Lung microvascular endothelial cell (primary cell): ENCODE data around the gene SSPN. TPM values are rescaled to one million over a fixed set of nuclear protein-coding genes. Genes with fewer than 3 reads are reported as not detected.

Experiments used
- DNase-seq, 2 donors: peaks; one replicate each; pipeline versions ENCODE4 v3.0.0 to v3.0.0-alpha.2; 2010; ENCODE audit warnings: low read depth in 2 of 2
- total RNA-seq: library from RNA; depleted of rRNA; stranded (reverse); fragments of >200 nt; gene quantifications from 2 replicates; pipeline ENCODE4 v1.2.1, GENCODE V29; 2014

The SSPN gene
- total RNA-seq, 1 donor from 2014 or later = 0.40 TPM

DNA sequence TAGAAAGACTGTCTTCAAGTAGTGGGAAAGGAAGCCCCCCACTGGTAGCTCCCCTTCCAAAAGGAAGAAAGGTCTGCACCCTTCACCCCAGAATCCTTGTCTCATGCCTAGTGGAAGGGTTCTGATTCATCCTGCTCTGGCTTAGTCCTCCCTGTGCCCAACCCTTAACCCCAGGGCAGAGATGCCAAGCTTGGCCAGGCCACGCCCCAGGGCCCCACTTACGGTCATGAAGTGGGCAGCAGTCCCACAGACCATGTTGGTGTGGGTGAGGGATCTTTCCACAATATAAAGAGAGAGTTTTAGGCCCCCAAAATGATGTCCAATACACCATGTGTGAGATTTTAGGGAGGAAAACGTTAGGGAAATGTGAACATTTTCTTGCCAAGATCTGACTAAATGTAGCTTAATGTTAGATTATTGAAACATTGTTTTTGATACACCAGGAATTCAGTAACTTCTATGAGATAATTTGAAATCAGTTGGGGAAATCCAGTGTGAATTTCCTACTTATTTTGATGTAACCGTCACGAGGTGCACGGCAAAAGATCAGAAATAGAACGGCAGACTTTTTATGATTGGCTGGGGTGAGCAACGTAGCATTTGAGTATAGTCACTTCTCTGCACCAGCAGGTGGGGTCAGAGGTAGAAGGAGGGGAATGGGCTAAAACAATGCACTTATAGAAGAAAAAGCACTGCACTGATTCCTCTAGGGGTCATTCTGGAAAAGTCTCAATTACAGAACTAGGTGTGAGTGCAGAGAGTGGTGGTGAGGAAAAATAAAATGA is 8.2 kb upstream of the SSPN start:
- DNase-seq = peak in 1 of 2 donors; percentile 12

- DNase-seq = peak in 1 of 2 donors; percentile 22
Observed at GRCh38 chr12:26188127-26188526, 7.2 kb upstream of the SSPN start.

GRCh38 chr12:26188641-26189040 is 6.7 kb upstream of the SSPN start:
- peak in 1 of 2 donors; percentile 5 for DNase-seq

DNA sequence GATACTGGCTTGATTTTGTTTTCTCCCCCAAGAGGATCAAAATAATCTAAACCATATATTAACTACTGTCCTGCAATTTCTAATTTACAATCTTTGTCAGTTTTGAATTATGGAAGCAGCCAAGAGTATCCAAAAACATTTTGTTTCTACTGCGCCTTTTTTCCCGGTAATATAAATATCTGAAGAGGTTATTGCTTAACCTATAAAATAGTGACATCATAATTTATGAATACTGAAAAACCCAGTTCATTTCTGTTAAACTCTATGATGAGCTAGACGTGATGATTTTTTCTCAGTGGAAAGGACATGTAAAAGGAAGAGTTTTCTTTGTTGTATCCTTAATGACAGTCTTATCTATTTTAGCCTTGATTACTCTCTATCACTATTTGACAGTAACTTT is 3.2 kb upstream of the SSPN start:
- DNase-seq = no peak

DNA sequence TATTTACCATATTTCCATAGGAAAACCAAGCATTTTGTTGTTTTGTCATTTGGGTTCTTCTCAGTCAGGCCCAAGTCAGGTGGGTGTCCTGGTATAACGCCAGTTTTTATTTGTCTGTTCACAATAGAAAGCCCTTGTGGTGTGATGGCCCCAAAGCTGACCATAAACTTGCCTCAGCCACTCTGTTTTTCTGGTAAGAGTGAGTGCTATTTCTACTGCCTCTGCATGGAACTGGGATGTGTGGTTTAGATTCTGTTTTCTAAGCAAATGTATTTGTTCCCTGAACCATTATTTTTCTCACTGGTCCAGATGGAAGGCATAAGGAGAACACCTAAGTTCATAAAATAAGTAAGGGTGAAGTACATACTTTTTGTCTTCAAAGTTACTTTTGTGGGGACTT is 1.8 kb upstream of the SSPN start:
- no peak for DNase-seq

DNA sequence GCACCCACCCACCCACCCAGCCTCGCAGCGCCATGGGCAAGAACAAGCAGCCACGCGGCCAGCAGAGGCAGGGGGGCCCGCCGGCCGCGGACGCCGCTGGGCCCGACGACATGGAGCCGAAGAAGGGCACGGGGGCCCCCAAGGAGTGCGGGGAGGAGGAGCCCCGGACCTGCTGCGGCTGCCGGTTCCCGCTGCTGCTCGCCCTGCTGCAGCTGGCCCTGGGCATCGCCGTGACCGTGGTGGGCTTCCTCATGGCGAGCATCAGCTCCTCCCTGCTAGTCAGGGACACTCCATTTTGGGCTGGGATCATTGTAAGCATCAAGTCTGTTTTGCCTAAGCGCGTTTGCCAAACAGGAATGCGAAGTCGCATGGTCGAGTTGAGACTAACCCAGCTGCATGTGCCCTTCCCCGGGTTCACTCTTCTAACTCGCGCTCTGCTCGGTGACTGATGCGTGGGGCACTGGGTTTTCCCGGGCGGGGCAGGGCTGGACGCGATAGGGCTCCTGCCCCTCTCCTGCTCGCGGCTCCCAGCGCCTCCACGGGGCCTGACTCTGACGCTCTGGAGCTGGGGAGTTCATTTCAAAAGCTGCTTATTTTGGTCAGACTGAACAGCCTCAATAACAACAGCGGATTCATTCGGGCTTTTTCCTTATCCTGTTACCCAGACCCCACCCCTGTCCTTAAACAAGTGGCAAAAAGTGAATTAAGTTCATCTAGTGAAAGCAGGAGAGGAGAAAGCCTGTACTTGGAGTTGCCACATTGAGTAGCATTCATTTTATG is 458 bp downstream of the SSPN start:
- DNase-seq = peak; percentile 34 to 49

GRCh38 chr12:26196421-26196716 is 996 bp downstream of the SSPN start:
- peak in 1 of 2 donors; percentile 7 for DNase-seq

GRCh38 chr12:26197832-26198231 is 2.5 kb downstream of the SSPN start:
- no peak for DNase-seq

- DNase-seq = peak in 1 of 2 donors; percentile 16
Observed at GRCh38 chr12:26198742-26199141, 3.4 kb downstream of the SSPN start.

DNA sequence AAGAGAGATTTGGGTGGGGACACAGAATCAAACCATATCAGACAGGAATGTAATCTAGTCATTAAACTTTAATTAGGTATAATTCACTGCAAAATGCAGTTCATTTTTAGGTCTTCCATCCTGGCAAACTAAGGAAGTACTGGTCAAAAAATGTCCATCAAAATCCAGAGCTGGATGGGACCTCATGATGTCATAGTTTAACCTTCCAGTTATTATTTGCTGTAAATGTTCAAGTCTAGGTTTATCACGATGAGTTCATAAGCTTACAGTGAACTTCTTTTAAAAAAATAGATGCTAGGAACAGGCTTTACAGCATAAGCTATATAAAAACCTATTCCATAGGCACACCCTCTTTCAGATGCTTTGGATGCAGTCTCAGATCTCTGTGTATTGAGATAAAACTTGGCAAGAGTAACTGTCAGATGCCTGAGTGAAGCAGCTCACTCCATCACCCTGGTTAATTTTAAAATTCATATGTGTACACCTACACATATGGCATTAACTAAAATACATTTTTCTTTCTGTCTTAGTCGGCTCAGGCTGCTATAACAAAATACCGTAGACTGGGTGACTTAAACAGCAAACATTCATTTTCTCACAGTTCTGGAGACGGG is 7.9 kb downstream of the SSPN start:
- DNase-seq = no peak

GRCh38 chr12:26204612-26205289 is 9.4 kb downstream of the SSPN start:
- DNase-seq = peak in 1 of 2 donors; percentile 32

- DNase-seq = no peak
Observed at GRCh38 chr12:26205298-26205697, 9.9 kb downstream of the SSPN start.

DNA sequence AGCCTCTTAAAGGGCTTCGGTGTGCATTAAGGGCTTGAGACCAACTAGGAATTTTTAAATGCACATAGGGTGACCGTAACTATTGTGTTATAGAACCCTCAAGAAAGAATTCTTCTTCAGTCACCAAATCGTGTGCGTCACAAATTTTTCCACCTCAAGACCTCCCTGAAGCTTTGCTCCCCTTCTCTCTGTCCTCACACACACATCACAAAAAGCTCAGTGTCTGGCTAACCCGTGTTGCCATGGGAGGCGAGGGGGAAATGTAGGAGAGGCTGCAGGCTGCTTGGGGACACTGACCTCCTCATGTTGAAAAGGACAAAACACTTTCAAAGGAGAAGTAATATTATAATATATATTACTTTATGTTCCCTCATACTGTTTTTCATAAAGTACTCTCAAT is 10.6 kb downstream of the SSPN start:
- DNase-seq = no peak

GRCh38 chr12:26211331-26211730 is 16.0 kb downstream of the SSPN start:
- DNase-seq = no peak

- DNase-seq = no peak
Observed at GRCh38 chr12:26212396-26212795, 17.0 kb downstream of the SSPN start.

GRCh38 chr12:26212988-26213387 is 17.6 kb downstream of the SSPN start:
- DNase-seq = no peak

DNA sequence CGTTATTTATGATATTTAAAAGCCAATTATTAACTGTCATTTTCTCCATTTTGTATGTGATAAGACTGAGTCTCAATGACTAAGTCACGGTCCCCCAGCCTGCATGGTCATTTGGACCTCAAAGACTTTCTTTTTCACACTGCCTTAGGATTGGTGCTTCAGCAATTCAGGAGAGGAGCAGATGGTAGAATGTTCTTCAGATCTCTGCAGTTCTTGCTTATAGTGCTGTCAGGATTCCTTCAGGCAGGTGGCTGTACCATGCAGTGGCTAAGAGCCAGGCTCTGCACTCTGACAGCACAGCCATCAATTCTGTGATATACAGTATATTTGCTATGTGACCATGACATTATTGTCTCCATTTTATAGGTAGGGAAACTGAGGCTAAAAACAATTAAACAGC is 18.7 kb downstream of the SSPN start:
- no peak for DNase-seq

DNA sequence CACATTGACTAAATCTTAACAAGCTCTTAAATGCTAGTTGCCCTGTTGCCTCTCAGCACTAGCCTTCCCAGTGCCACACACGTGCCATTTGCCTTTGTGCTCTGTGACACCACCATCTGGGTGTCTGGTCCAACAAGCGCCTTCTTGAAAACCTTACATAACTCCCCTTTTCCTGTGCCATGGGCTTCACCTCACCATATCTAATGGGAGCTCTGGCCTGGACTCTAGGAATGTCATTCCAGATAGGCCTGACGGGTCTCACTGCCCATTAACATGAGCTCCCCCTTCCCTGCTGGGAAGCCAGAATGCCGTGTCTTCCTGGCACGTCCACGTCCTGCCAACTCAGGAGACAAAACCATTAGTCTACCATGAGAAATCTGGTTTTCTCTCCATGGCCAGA is 24.4 kb downstream of the SSPN start:
- DNase-seq = no peak

DNA sequence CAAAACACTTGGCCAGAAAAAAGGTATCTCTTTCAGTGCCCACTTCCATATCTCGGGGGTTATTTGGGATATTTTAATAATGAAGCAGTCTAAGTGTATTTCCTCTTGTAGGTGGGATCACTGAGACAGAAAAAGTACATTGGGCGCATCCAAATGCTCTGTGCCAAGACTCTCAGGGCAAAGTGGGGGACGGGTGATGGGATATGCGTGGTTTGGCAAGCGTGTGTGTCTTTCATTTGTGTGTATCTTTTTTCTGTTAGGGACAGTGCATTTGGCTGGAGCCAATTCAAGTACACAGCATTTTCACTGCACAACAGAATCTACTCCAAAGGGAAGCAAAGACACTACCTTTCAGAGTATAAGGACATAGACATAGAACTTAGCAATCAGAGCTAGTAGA is 29.3 kb downstream of the SSPN start:
- DNase-seq = no peak

- DNase-seq = no peak
Observed at GRCh38 chr12:26226122-26226521, 30.7 kb downstream of the SSPN start.

GRCh38 chr12:26226629-26227360 is 31.4 kb downstream of the SSPN start:
- peak; percentile 35 to 41 for DNase-seq
